ENCODE data around the gene TIGD2. TPM values are rescaled to one million over a fixed set of nuclear protein-coding genes. Genes with fewer than 3 reads are reported as not detected.

The TIGD2 gene
- total RNA-seq, 1 donor from 2014 or later, result 8.2 TPM

DNA sequence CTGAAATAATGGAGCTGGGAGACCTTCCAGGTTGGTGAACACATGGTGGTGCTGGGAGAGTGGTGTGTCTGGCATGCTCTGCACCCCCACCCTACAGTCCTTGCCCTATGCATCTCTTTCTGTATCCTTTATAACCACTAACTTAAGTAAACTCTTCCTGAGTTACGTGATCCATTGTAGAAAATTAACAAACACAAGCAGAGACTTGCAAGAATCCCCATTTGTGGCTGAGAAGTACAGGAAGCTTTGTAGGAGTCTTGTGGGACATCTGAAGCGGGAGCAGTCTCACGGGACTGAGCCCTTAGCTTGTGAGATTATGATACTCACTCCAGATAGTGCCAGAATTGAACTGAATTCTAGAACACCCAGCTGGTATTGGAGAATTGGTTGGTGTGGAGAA, 40.0 kb upstream of the TIGD2 start:
- ChIA-PET POLR2A (no interaction called here), CTCF (no interaction called here)
- Mint-ChIP-seq H3K4me3 (no peak overlapping the region), H3K27ac (no peak overlapping the region), H3K9me3 (no peaks in the 10 kb centered on the region), H3K36me3 (ENCODE audit: low read depth) (no peaks in the 10 kb centered on the region), H3K4me1 (peaks cover 4% of the 10 kb centered on the region), H3K27me3 (no peaks in the 10 kb centered on the region)
- ATAC-seq (ENCODE audit: low read depth) (no peak), DNase-seq (no peak)
- TF ChIP-seq, protein P1, sequence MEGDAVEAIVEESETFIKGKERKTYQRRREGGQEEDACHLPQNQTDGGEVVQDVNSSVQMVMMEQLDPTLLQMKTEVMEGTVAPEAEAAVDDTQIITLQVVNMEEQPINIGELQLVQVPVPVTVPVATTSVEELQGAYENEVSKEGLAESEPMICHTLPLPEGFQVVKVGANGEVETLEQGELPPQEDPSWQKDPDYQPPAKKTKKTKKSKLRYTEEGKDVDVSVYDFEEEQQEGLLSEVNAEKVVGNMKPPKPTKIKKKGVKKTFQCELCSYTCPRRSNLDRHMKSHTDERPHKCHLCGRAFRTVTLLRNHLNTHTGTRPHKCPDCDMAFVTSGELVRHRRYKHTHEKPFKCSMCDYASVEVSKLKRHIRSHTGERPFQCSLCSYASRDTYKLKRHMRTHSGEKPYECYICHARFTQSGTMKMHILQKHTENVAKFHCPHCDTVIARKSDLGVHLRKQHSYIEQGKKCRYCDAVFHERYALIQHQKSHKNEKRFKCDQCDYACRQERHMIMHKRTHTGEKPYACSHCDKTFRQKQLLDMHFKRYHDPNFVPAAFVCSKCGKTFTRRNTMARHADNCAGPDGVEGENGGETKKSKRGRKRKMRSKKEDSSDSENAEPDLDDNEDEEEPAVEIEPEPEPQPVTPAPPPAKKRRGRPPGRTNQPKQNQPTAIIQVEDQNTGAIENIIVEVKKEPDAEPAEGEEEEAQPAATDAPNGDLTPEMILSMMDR (IDR thresholded peaks at IDR 0.05), result no peak
- intact Hi-C loops (cut with micrococcal nuclease), result no loop called here

DNA sequence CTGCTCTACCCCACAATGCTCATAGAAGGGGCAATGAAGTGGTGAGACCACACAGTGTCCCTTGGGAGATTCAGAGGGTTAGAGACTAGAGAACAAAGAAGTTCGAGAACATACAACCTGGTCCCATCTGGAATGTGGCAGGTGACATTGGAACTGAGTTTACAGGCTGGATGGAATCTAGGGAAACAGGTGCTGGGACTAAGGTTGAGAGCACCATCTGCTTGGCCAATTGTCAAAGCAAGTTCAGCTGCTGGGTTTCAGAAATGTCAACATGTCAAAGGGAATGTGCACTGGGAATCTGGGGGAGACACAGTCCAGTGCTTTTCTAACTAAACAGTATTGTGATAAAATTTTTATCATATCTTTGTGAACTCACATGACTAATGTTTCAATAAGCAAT, 38.4 kb upstream of the TIGD2 start:
- Mint-ChIP-seq H3K27ac (no peak overlapping the region), H3K4me1 (peaks cover 4% of the 10 kb centered on the region), H3K9me3 (peaks cover 2% of the 10 kb centered on the region), H3K36me3 (ENCODE audit: low read depth) (no peaks in the 10 kb centered on the region), H3K4me3 (no peak overlapping the region), H3K27me3 (no peaks in the 10 kb centered on the region)
- TF ChIP-seq, protein P1 (IDR thresholded peaks at IDR 0.05), result no peak
- ATAC-seq (ENCODE audit: low read depth) (no peak), DNase-seq (no peak)
- intact Hi-C loops (cut with micrococcal nuclease), result no loop called here
- POLR2A ChIA-PET, result no interaction called here
- CTCF ChIA-PET, result no interaction called here

DNA sequence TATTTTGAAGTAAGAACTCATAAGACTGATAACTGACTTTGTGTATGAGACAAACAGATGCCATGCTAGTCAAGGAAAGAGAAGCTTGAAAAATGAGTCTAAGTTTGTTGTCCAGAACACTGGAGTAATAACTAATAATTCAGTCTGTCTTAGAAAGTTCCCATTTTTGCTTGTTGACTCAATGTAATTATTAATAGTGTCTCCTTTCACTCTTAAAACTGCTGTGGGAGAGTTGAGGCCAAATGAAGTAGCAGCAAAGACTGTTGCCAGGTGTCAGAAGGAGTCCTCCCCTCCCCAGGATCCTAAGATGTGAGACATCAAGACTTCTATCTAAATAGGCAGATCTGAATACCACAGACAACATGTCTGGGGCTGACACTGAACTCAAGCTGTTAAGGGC, 33.6 kb upstream of the TIGD2 start:
- no peaks in the 10 kb centered on the region for H3K36me3 Mint-ChIP-seq (ENCODE audit: low read depth)
- H3K4me3 Mint-ChIP-seq, result no peak overlapping the region
- no peak overlapping the region for H3K27ac Mint-ChIP-seq
- ChIA-PET POLR2A (no interaction called here), CTCF (no interaction called here)
- TF ChIP-seq, protein P1 (IDR thresholded peaks at IDR 0.05), result no peak
- H3K4me1 Mint-ChIP-seq, result no peaks in the 10 kb centered on the region
- H3K9me3 Mint-ChIP-seq, result peaks cover 13% of the 10 kb centered on the region
- DNase-seq, result no peak
- intact Hi-C loops (cut with micrococcal nuclease), result no loop called here
- no peaks in the 10 kb centered on the region for H3K27me3 Mint-ChIP-seq
- ATAC-seq (ENCODE audit: low read depth), result no peak

DNA sequence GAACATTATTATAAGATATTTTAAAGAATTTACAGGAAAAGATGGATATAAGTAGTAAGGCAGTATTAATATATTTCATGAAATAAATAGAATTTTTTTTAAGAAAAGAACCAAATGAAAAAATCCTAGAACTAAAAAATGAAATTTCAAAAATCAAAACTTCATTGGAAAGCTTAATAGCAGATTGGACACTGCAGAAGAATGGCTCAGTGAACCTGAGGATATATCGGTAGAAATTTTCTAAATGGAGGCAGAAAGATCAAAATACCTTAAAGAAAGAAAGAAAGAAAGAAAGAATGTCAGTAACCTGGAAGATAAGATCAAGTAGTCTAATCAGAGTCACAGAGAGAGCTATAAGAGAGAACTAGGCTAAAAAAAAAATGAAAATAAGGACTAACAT, 33.0 kb upstream of the TIGD2 start:
- ChIA-PET CTCF (no interaction called here), POLR2A (no interaction called here)
- Mint-ChIP-seq H3K9me3 (peaks cover 13% of the 10 kb centered on the region), H3K36me3 (ENCODE audit: low read depth) (no peaks in the 10 kb centered on the region), H3K27me3 (no peaks in the 10 kb centered on the region), H3K27ac (no peak overlapping the region), H3K4me1 (no peaks in the 10 kb centered on the region), H3K4me3 (no peak overlapping the region)
- TF ChIP-seq, protein P1 (IDR thresholded peaks at IDR 0.05), result no peak
- ATAC-seq (ENCODE audit: low read depth), result no peak
- DNase-seq, result no peak
- intact Hi-C loops (cut with micrococcal nuclease), result no loop called here

DNA sequence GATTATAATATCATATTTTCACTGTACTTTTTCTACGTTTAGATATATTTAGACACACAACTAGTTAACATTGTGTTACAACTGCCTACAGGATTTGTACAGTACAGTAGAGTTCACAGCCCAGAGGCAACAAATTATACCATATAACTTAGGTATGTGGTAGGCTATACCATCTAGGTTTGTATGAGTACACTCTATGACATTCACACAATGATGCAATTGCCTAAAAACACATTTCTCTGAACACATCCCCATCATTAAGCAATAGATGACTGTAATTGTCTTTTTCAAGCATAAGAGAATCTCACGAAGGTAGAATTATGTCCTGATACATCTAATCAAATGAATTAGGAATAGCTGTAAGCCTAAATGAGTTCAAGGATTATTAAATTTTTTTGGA, 12.3 kb upstream of the TIGD2 start:
- ChIA-PET POLR2A (no interaction called here), CTCF (no interaction called here)
- ATAC-seq (ENCODE audit: low read depth) (no peak), DNase-seq (no peak)
- H3K27me3 Mint-ChIP-seq, result no peaks in the 10 kb centered on the region
- peaks cover 7% of the 10 kb centered on the region for H3K9me3 Mint-ChIP-seq
- peaks cover 24% of the 10 kb centered on the region for H3K4me1 Mint-ChIP-seq
- H3K36me3 Mint-ChIP-seq (ENCODE audit: low read depth), result no peaks in the 10 kb centered on the region
- no peak overlapping the region for H3K4me3 Mint-ChIP-seq
- intact Hi-C loops (cut with micrococcal nuclease), result no loop called here
- TF ChIP-seq, protein P1 (IDR thresholded peaks at IDR 0.05), result no peak
- no peak overlapping the region for H3K27ac Mint-ChIP-seq

Measured in activated B cell treated with CpG ODN at 0.5 μM for 24 hours (primary cell).